ENCODE results near the gene OPN1SW. TPM values are rescaled to one million over a fixed set of nuclear protein-coding genes. Genes with fewer than 3 reads are reported as not detected.

OPN1SW gene
- 1 to 10 TPM; 1.1 to 1.5 (median 1.4) TPM for polyA plus RNA-seq (ENCODE audit: insufficient read length in 4 of 4)

GRCh38 chr7:128775744-128776474 is at the start of gene OPN1SW:
TSS of gene OPN1SW (minus strand) at chr7:128775794. CDS start at chr7:128775781, 13 bp downstream.
- DNase-seq (ENCODE audit: low read depth in 4 of 4, low spot score in 3 of 4), result no peak

GRCh38 chr7:128821724-128822123 is 46.1 kb upstream of the OPN1SW start:
- no peak for DNase-seq (ENCODE audit: low read depth in 4 of 4, low spot score in 3 of 4)

GRCh38 chr7:128818694-128819093 is 43.1 kb upstream of the OPN1SW start:
- no peak for DNase-seq (ENCODE audit: low read depth in 4 of 4, low spot score in 3 of 4)

- no peak for DNase-seq (ENCODE audit: low read depth in 4 of 4, low spot score in 3 of 4)
Observed at GRCh38 chr7:128815289-128815942, 39.8 kb upstream of the OPN1SW start.

GRCh38 chr7:128814499-128814898 is 38.9 kb upstream of the OPN1SW start:
- DNase-seq (ENCODE audit: low read depth in 4 of 4, low spot score in 3 of 4), result no peak

GRCh38 chr7:128812514-128813168 is 37.0 kb upstream of the OPN1SW start:
- DNase-seq (ENCODE audit: low read depth in 4 of 4, low spot score in 3 of 4), result no peak

GRCh38 chr7:128811631-128812430 is 36.2 kb upstream of the OPN1SW start:
- DNase-seq (ENCODE audit: low read depth in 4 of 4, low spot score in 3 of 4), result no peak

GRCh38 chr7:128810997-128811396 is 35.4 kb upstream of the OPN1SW start:
- DNase-seq (ENCODE audit: low read depth in 4 of 4, low spot score in 3 of 4), result no peak

GRCh38 chr7:128810473-128810872 is 34.9 kb upstream of the OPN1SW start:
- no peak for DNase-seq (ENCODE audit: low read depth in 4 of 4, low spot score in 3 of 4)

- DNase-seq (ENCODE audit: low read depth in 4 of 4, low spot score in 3 of 4), result no peak
Observed at GRCh38 chr7:128809363-128809762, 33.8 kb upstream of the OPN1SW start.

- no peak for DNase-seq (ENCODE audit: low read depth in 4 of 4, low spot score in 3 of 4)
Observed at GRCh38 chr7:128807191-128807590, 31.6 kb upstream of the OPN1SW start.

- no peak for DNase-seq (ENCODE audit: low read depth in 4 of 4, low spot score in 3 of 4)
Observed at GRCh38 chr7:128805225-128805624, 29.6 kb upstream of the OPN1SW start.

GRCh38 chr7:128804484-128804883 is 28.9 kb upstream of the OPN1SW start:
- DNase-seq (ENCODE audit: low read depth in 4 of 4, low spot score in 3 of 4), result no peak

- no peak for DNase-seq (ENCODE audit: low read depth in 4 of 4, low spot score in 3 of 4)
Observed at GRCh38 chr7:128801667-128802418, 26.2 kb upstream of the OPN1SW start.

- DNase-seq (ENCODE audit: low read depth in 4 of 4, low spot score in 3 of 4), result no peak
Observed at GRCh38 chr7:128801003-128801402, 25.4 kb upstream of the OPN1SW start.

- no peak for DNase-seq (ENCODE audit: low read depth in 4 of 4, low spot score in 3 of 4)
Observed at GRCh38 chr7:128800567-128800966, 25.0 kb upstream of the OPN1SW start.

GRCh38 chr7:128799451-128799850 is 23.9 kb upstream of the OPN1SW start:
- DNase-seq (ENCODE audit: low read depth in 4 of 4, low spot score in 3 of 4), result no peak

- no peak for DNase-seq (ENCODE audit: low read depth in 4 of 4, low spot score in 3 of 4)
Observed at GRCh38 chr7:128796327-128796726, 20.7 kb upstream of the OPN1SW start.

GRCh38 chr7:128795129-128795528 is 19.5 kb upstream of the OPN1SW start:
- no peak for DNase-seq (ENCODE audit: low read depth in 4 of 4, low spot score in 3 of 4)

GRCh38 chr7:128794436-128794835 is 18.8 kb upstream of the OPN1SW start:
- no peak for DNase-seq (ENCODE audit: low read depth in 4 of 4, low spot score in 3 of 4)

Data from right renal pelvis (tissue), 4 donors.